ENCODE data around the gene GAS5. TPM values are rescaled to one million over a fixed set of nuclear protein-coding genes. Genes with fewer than 3 reads are reported as not detected.

The GAS5 gene
- total RNA-seq, 1 donor from 2014 or later: 473 TPM

DNA sequence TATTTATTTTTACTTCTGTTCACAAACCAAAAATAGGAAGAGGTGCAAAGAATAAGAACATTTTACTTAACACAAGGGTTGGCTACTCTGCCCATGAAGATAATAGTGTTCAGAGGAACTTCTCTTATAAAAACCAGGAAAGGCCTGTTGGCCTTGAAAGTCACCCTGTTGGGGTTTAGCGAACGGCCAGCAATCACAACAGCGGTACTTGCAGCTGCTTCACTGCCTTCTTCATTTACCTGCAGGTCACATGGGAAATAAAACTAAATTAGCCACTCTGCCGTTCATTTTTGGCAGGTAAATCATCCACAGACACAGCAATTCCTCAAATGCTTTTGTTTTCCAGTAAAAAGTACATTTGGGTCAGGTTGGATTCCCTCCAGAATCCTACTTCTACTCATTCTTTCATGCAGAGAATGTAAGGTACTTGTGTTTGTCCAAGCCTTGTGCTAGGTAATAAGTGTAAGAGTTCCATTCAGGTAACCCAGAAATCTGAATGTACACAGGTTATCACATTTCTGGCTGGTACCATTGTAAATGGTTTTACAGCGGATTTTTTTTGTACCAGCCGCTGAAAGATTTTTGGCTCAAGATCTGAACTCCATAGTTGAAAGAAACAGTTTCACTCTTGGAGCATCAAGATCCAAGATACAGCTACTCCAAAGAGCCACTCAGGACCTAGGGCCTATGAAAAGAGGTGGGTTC, 36.2 kb upstream of the GAS5 start:
- no peaks in the 10 kb centered on the region for H3K9me3 ChIP-seq (ENCODE audit: insufficient read depth, low read depth, low read length)
- no peak overlapping the region for H2AFZ ChIP-seq (ENCODE audit: low read depth, low read length)
- no peaks in the 10 kb centered on the region for H3K27me3 Mint-ChIP-seq (ENCODE audit: low read depth, unreplicated experiment)
- H3K4me1 Mint-ChIP-seq (ENCODE audit: low read depth, unreplicated experiment): no peaks in the 10 kb centered on the region
- no peak overlapping the region for H3K4me2 ChIP-seq (ENCODE audit: low read length)
- no peaks in the 10 kb centered on the region for H3K36me3 ChIP-seq (ENCODE audit: insufficient read depth, low read length)
- no peaks in the 10 kb centered on the region for H3K4me1 ChIP-seq (ENCODE audit: insufficient read depth, low read length)
- H3K4me3 ChIP-seq (ENCODE audit: insufficient read depth, low read depth, low read length): no peak overlapping the region
- no peaks in the 10 kb centered on the region for H3K79me2 ChIP-seq (ENCODE audit: insufficient read depth, low read length)
- H3K9me3 Mint-ChIP-seq (ENCODE audit: unreplicated experiment): no peaks in the 10 kb centered on the region
- H3K4me3 Mint-ChIP-seq (ENCODE audit: unreplicated experiment): no peak overlapping the region
- H3K9ac ChIP-seq (ENCODE audit: low read length): no peak overlapping the region
- no peak for FAIRE-seq
- no peak overlapping the region for H3K27ac ChIP-seq (ENCODE audit: low read depth, low read length)
- no peaks in the 10 kb centered on the region for H4K20me1 ChIP-seq (ENCODE audit: insufficient read depth, low read length)
- no peak overlapping the region for H3K27ac Mint-ChIP-seq (ENCODE audit: unreplicated experiment)
- TF ChIP-seq, protein P1, sequence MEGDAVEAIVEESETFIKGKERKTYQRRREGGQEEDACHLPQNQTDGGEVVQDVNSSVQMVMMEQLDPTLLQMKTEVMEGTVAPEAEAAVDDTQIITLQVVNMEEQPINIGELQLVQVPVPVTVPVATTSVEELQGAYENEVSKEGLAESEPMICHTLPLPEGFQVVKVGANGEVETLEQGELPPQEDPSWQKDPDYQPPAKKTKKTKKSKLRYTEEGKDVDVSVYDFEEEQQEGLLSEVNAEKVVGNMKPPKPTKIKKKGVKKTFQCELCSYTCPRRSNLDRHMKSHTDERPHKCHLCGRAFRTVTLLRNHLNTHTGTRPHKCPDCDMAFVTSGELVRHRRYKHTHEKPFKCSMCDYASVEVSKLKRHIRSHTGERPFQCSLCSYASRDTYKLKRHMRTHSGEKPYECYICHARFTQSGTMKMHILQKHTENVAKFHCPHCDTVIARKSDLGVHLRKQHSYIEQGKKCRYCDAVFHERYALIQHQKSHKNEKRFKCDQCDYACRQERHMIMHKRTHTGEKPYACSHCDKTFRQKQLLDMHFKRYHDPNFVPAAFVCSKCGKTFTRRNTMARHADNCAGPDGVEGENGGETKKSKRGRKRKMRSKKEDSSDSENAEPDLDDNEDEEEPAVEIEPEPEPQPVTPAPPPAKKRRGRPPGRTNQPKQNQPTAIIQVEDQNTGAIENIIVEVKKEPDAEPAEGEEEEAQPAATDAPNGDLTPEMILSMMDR (IDR thresholded peaks at IDR 0.05; ENCODE audit: insufficient read depth, low read depth, low read length): no peak
- no peak for TF ChIP-seq EZH2 (IDR thresholded peaks at IDR 0.05; ENCODE audit: insufficient read depth, low read length)
- H3K27me3 ChIP-seq (ENCODE audit: insufficient read depth, low read length): no peaks in the 10 kb centered on the region
- no peak for DNase-seq (ENCODE audit: low read depth)
- no peaks in the 10 kb centered on the region for H3K36me3 Mint-ChIP-seq (ENCODE audit: low read depth, unreplicated experiment)

DNA sequence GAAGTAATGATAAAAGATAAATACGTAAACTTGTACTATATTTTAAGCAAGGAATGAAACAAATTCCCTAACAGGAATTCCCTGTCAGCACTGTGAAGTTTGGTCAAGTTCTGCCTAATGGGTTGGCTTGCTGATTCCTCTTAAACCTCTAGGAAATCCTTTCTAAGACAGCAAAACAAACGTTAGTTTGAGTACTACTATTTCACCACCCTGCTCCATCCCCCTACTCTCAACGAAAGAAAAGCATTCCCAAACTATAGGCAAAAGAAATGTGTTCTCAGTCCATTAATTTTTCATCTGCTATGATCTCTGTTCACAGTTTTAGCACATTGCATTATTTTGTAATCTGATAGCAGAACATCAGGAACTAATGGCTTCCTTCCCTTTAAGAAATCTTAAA, 33.2 kb upstream of the GAS5 start:
- Histone ChIP-seq H3K9me3 (ENCODE audit: insufficient read depth, low read depth, low read length) (no peaks in the 10 kb centered on the region), H3K27me3 (ENCODE audit: insufficient read depth, low read length) (no peaks in the 10 kb centered on the region), H3K79me2 (ENCODE audit: insufficient read depth, low read length) (no peaks in the 10 kb centered on the region), H3K9ac (ENCODE audit: low read length) (no peak overlapping the region), H3K4me1 (ENCODE audit: insufficient read depth, low read length) (no peaks in the 10 kb centered on the region), H3K36me3 (ENCODE audit: insufficient read depth, low read length) (no peaks in the 10 kb centered on the region), H3K4me3 (ENCODE audit: insufficient read depth, low read depth, low read length) (no peak overlapping the region), H4K20me1 (ENCODE audit: insufficient read depth, low read length) (no peaks in the 10 kb centered on the region), H3K4me2 (ENCODE audit: low read length) (no peak overlapping the region), H3K27ac (ENCODE audit: low read depth, low read length) (no peak overlapping the region), H2AFZ (ENCODE audit: low read depth, low read length) (no peak overlapping the region)
- H3K4me1 Mint-ChIP-seq (ENCODE audit: low read depth, unreplicated experiment): no peaks in the 10 kb centered on the region
- TF ChIP-seq, protein P1 (IDR thresholded peaks at IDR 0.05; ENCODE audit: insufficient read depth, low read depth, low read length): no peak
- no peak for TF ChIP-seq EZH2 (IDR thresholded peaks at IDR 0.05; ENCODE audit: insufficient read depth, low read length)
- DNase-seq (ENCODE audit: low read depth) (no peak), FAIRE-seq (no peak)
- no peak overlapping the region for H3K27ac Mint-ChIP-seq (ENCODE audit: unreplicated experiment)
- no peaks in the 10 kb centered on the region for H3K9me3 Mint-ChIP-seq (ENCODE audit: unreplicated experiment)
- H3K36me3 Mint-ChIP-seq (ENCODE audit: low read depth, unreplicated experiment): no peaks in the 10 kb centered on the region
- no peak overlapping the region for H3K4me3 Mint-ChIP-seq (ENCODE audit: unreplicated experiment)
- no peaks in the 10 kb centered on the region for H3K27me3 Mint-ChIP-seq (ENCODE audit: low read depth, unreplicated experiment)

DNA sequence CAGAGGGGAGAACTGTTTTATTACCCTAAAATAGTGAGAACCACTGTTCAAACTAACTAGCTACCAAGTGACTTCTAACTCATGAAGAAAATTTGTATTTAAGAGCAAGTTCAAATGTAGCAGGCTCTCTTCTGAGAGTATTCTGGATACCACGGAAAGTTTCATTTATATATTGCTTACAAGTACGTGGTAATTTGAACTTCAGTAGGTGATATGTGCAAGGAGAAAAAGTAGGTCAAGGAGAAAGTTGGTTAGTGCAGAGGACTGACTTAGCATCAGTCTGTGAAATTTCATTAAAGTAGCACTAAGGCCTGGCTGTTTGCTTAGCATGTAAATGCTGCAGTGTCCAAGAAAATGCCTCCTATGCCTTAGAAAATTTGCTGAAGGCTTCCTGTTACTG, 32.6 kb upstream of the GAS5 start:
- Histone ChIP-seq H3K27ac (ENCODE audit: low read depth, low read length) (no peak overlapping the region), H2AFZ (ENCODE audit: low read depth, low read length) (no peak overlapping the region), H3K4me1 (ENCODE audit: insufficient read depth, low read length) (no peaks in the 10 kb centered on the region), H3K27me3 (ENCODE audit: insufficient read depth, low read length) (no peaks in the 10 kb centered on the region), H3K9me3 (ENCODE audit: insufficient read depth, low read depth, low read length) (no peaks in the 10 kb centered on the region), H3K36me3 (ENCODE audit: insufficient read depth, low read length) (no peaks in the 10 kb centered on the region), H3K9ac (ENCODE audit: low read length) (no peak overlapping the region), H3K4me2 (ENCODE audit: low read length) (no peak overlapping the region), H4K20me1 (ENCODE audit: insufficient read depth, low read length) (no peaks in the 10 kb centered on the region), H3K4me3 (ENCODE audit: insufficient read depth, low read depth, low read length) (no peak overlapping the region), H3K79me2 (ENCODE audit: insufficient read depth, low read length) (no peaks in the 10 kb centered on the region)
- no peak overlapping the region for H3K27ac Mint-ChIP-seq (ENCODE audit: unreplicated experiment)
- no peaks in the 10 kb centered on the region for H3K27me3 Mint-ChIP-seq (ENCODE audit: low read depth, unreplicated experiment)
- H3K9me3 Mint-ChIP-seq (ENCODE audit: unreplicated experiment): no peaks in the 10 kb centered on the region
- H3K4me1 Mint-ChIP-seq (ENCODE audit: low read depth, unreplicated experiment): no peaks in the 10 kb centered on the region
- H3K4me3 Mint-ChIP-seq (ENCODE audit: unreplicated experiment): no peak overlapping the region
- DNase-seq (ENCODE audit: low read depth): no peak
- TF ChIP-seq EZH2 (IDR thresholded peaks at IDR 0.05; ENCODE audit: insufficient read depth, low read length): no peak
- TF ChIP-seq, protein P1 (IDR thresholded peaks at IDR 0.05; ENCODE audit: insufficient read depth, low read depth, low read length): no peak
- H3K36me3 Mint-ChIP-seq (ENCODE audit: low read depth, unreplicated experiment): no peaks in the 10 kb centered on the region
- peak; percentile 17 for FAIRE-seq

Data from astrocyte (in vitro differentiated cells and primary cell).